GM23338 (cell line): ENCODE data around the gene C2CD3. TPM values are rescaled to one million over a fixed set of nuclear protein-coding genes. Genes with fewer than 3 reads are reported as not detected.

Experiments
- ATAC-seq: fragments of 200-7000 bp; cut with Tn5 transposase; 3 replicates; pipeline ENCODE4 v1.9.1; 2020
- DNase-seq: peaks from one replicate; pipeline ENCODE4 v3.0.0-alpha.2; 2015; ENCODE audit warnings: low spot score
- H2AFZ ChIP-seq: fragments of 200-600 bp; sonication (generic); 2 replicates; pipeline ENCODE4 v1.8.0; 2016; ENCODE audit warnings: antibody characterized with exemption, mild to moderate bottlenecking, moderate library complexity
- H3F3A ChIP-seq: fragments of 200-600 bp; sonication (generic); replicated peaks from 2 replicates; pipeline ENCODE4 v1.8.0; 2017; ENCODE audit warnings: antibody characterized with exemption, mixed run types, low read depth
- H3K27ac ChIP-seq: fragments of 200-600 bp; sonication (generic); 2 replicates; pipeline ENCODE4 v1.6.1; 2016; ENCODE audit warnings: low read depth
- H3K27me3 ChIP-seq: fragments of 200-600 bp; sonication (generic); 2 replicates; pipeline ENCODE4 v1.8.0; 2016; ENCODE audit warnings: mild to moderate bottlenecking, mixed run types, moderate library complexity; ENCODE audit not compliant: insufficient read depth
- H3K36me3 ChIP-seq: fragments of 200-600 bp; sonication (generic); 2 replicates; pipeline ENCODE4 v1.8.0; 2016; ENCODE audit warnings: mild to moderate bottlenecking; ENCODE audit not compliant: insufficient read depth
- H3K4me1 ChIP-seq: fragments of 200-600 bp; sonication (generic); 2 replicates; pipeline ENCODE4 v1.8.0; 2016; ENCODE audit warnings: mild to moderate bottlenecking, moderate library complexity; ENCODE audit not compliant: insufficient read depth
- H3K4me2 ChIP-seq: fragments of 200-600 bp; sonication (generic); 2 replicates; pipeline ENCODE4 v1.7.1; 2017; ENCODE audit warnings: mixed run types
- H3K4me3 ChIP-seq: fragments of 200-600 bp; sonication (generic); 2 replicates; pipeline ENCODE4 v1.6.1; 2016; ENCODE audit warnings: mixed run types
- H3K79me2 ChIP-seq: fragments of 200-600 bp; sonication (generic); replicated peaks from 2 replicates; pipeline ENCODE4 v1.8.0; 2017; ENCODE audit warnings: mild to moderate bottlenecking; ENCODE audit not compliant: insufficient read depth
- H3K9me2 ChIP-seq: fragments of 200-600 bp; sonication (generic); 2 replicates; pipeline ENCODE4 v1.8.0; 2017; ENCODE audit not compliant: insufficient read depth
- H4K20me1 ChIP-seq: fragments of 200-600 bp; sonication (generic); replicated peaks from 2 replicates; pipeline ENCODE4 v1.8.0; 2017; ENCODE audit warnings: mild to moderate bottlenecking; ENCODE audit not compliant: insufficient read depth
- H3K27ac Mint-ChIP-seq: 2 replicates; pipeline ENCODE4 v1.8.0; 2020; ENCODE audit warnings: inconsistent platforms, mild to moderate bottlenecking, moderate library complexity, mixed read lengths
- H3K27me3 Mint-ChIP-seq: 3 replicates; pipeline ENCODE4 v1.8.0; 2022; ENCODE audit warnings: low read depth, mild to moderate bottlenecking, moderate library complexity, mixed read lengths, inconsistent platforms; ENCODE audit not compliant: insufficient read depth, poor library complexity
- H3K36me3 Mint-ChIP-seq: 3 replicates; pipeline ENCODE4 v1.8.0; 2021; ENCODE audit warnings: low read depth, mild to moderate bottlenecking, inconsistent platforms, moderate library complexity, mixed read lengths
- H3K4me1 Mint-ChIP-seq: 3 replicates; pipeline ENCODE4 v1.8.0; 2020; ENCODE audit warnings: mild to moderate bottlenecking, inconsistent platforms, mixed read lengths
- H3K4me3 Mint-ChIP-seq: 3 replicates; pipeline ENCODE4 v1.8.0; 2021; ENCODE audit warnings: moderate library complexity, mild to moderate bottlenecking, inconsistent platforms, mixed read lengths
- H3K9me3 Mint-ChIP-seq: 3 replicates; pipeline ENCODE4 v1.8.0; 2020; ENCODE audit warnings: moderate library complexity, mild to moderate bottlenecking, inconsistent platforms, mixed read lengths
- CREB1 ChIP-seq: fragments of 250-450 bp; sonication (Bioruptor Pico); IDR thresholded peaks from 2 replicates; pipeline ENCODE4 v1.5.0; 2020; ENCODE audit warnings: low read depth, mild to moderate bottlenecking, moderate library complexity
- ETS1 ChIP-seq: IDR thresholded peaks from 2 replicates; pipeline ENCODE4 v1.6.1; 2016; ENCODE audit warnings: antibody characterized with exemption
- EZH2 ChIP-seq: fragments of 200-600 bp; sonication (generic); IDR thresholded peaks from one replicate; pipeline ENCODE4 v1.8.0; 2017; ENCODE audit warnings: antibody characterized with exemption, mild to moderate bottlenecking, low read depth; ENCODE audit not compliant: unreplicated experiment
- EZH2phosphoT487 ChIP-seq: fragments of 200-600 bp; sonication (generic); IDR thresholded peaks from one replicate; pipeline ENCODE4 v1.8.1; 2018; ENCODE audit warnings: antibody characterized with exemption; ENCODE audit not compliant: unreplicated experiment
- JUNB ChIP-seq: IDR thresholded peaks from one replicate; pipeline ENCODE4 v1.6.1; 2016; ENCODE audit warnings: antibody characterized with exemption; ENCODE audit not compliant: unreplicated experiment
- NANOG ChIP-seq: IDR thresholded peaks from 2 replicates; pipeline ENCODE4 v1.6.1; 2016; ENCODE audit warnings: antibody characterized with exemption, borderline replicate concordance
- POLR2AphosphoS5 ChIP-seq: IDR thresholded peaks from 2 replicates; pipeline ENCODE4 v1.6.1; 2016; ENCODE audit warnings: antibody characterized with exemption, low read depth
- STAT1 ChIP-seq: IDR thresholded peaks from one replicate; pipeline ENCODE4 v1.6.1; 2016; ENCODE audit warnings: antibody characterized with exemption; ENCODE audit not compliant: unreplicated experiment
- ZNF114 ChIP-seq: fragments of 250-450 bp; sonication (Bioruptor Pico); IDR thresholded peaks from 2 replicates; pipeline ENCODE4 v1.5.0; 2020; ENCODE audit warnings: mild to moderate bottlenecking, moderate library complexity
- ZNF331 ChIP-seq: fragments of 250-450 bp; sonication (Bioruptor Pico); IDR thresholded peaks from 2 replicates; pipeline ENCODE4 v1.5.0; 2020; ENCODE audit warnings: low read depth, mild to moderate bottlenecking, moderate library complexity
- polyA plus RNA-seq: library from polyadenylated mRNA; unstranded; fragments of >200 nt; fragmentation: Nextera tagmentation; extraction: Ambion mirVana; gene quantifications from 2 replicates; pipeline ENCODE4 v1.2.1, GENCODE V29; 2016
- total RNA-seq: library from RNA; depleted of rRNA; stranded (reverse); fragments of >200 nt; shearing (Covaris generic); gene quantifications from 2 replicates; pipeline ENCODE4 v1.2.3, GENCODE V29; 2014
- TF ChIP-seq, protein P1 (sequence below): fragments of 250-450 bp; sonication (Bioruptor Pico); IDR thresholded peaks from 2 replicates; pipeline ENCODE4 v1.5.0; 2020; ENCODE audit warnings: mild to moderate bottlenecking, moderate library complexity
- TF ChIP-seq, protein P2 (sequence below): IDR thresholded peaks from one replicate; pipeline ENCODE4 v1.6.1; 2018; ENCODE audit warnings: antibody characterized with exemption; ENCODE audit not compliant: unreplicated experiment
- TF ChIP-seq, protein P3 (sequence below), 2 experiments: fragments of 200-600 bp in 1 of 2; sonication (generic) in 1 of 2; conservative IDR thresholded peaks; 2 replicates each; pipeline versions ENCODE4 v1.5.1 to v1.6.1; 2016 to 2017; ENCODE audit warnings: antibody characterized with exemption in 2 of 2, low read depth in 2 of 2, mild to moderate bottlenecking in 2 of 2, moderate library complexity in 1 of 2

Gene C2CD3
- total and polyA plus RNA-seq, 2 experiments from 2014 or later, result 15.5 to 29.5 TPM

- Mint-ChIP-seq H3K27ac (no peak overlapping the region), H3K9me3 (no peaks in the 10 kb centered on the region)
Measured at GRCh38 chr11:74015919-74016684, 154.7 kb downstream of the C2CD3 start.

More at GRCh38 chr11:74015919-74016684, 154.7 kb downstream of the C2CD3 start:
- Histone ChIP-seq H3K4me1 (no peaks in the 10 kb centered on the region), H3F3A (no peaks in the 10 kb centered on the region), H3K27ac (no peak overlapping the region), H3K36me3 (no peaks in the 10 kb centered on the region), H3K9me2 (no peaks in the 10 kb centered on the region; the same call in 1 of the 2 replicates), H3K27me3 (no peaks in the 10 kb centered on the region), H4K20me1 (no peaks in the 10 kb centered on the region), H3K4me3 (no peak overlapping the region), H3K79me2 (no peaks in the 10 kb centered on the region), H2AFZ (no peak overlapping the region), H3K4me2 (no peak overlapping the region)
- no peak overlapping the region for H3K4me3 Mint-ChIP-seq
- peaks cover 1% of the 10 kb centered on the region for H3K27me3 Mint-ChIP-seq
- peaks cover 16% of the 10 kb centered on the region for H3K36me3 Mint-ChIP-seq
- ATAC-seq (no peak), DNase-seq (no peak)
- TF ChIP-seq, protein P1, sequence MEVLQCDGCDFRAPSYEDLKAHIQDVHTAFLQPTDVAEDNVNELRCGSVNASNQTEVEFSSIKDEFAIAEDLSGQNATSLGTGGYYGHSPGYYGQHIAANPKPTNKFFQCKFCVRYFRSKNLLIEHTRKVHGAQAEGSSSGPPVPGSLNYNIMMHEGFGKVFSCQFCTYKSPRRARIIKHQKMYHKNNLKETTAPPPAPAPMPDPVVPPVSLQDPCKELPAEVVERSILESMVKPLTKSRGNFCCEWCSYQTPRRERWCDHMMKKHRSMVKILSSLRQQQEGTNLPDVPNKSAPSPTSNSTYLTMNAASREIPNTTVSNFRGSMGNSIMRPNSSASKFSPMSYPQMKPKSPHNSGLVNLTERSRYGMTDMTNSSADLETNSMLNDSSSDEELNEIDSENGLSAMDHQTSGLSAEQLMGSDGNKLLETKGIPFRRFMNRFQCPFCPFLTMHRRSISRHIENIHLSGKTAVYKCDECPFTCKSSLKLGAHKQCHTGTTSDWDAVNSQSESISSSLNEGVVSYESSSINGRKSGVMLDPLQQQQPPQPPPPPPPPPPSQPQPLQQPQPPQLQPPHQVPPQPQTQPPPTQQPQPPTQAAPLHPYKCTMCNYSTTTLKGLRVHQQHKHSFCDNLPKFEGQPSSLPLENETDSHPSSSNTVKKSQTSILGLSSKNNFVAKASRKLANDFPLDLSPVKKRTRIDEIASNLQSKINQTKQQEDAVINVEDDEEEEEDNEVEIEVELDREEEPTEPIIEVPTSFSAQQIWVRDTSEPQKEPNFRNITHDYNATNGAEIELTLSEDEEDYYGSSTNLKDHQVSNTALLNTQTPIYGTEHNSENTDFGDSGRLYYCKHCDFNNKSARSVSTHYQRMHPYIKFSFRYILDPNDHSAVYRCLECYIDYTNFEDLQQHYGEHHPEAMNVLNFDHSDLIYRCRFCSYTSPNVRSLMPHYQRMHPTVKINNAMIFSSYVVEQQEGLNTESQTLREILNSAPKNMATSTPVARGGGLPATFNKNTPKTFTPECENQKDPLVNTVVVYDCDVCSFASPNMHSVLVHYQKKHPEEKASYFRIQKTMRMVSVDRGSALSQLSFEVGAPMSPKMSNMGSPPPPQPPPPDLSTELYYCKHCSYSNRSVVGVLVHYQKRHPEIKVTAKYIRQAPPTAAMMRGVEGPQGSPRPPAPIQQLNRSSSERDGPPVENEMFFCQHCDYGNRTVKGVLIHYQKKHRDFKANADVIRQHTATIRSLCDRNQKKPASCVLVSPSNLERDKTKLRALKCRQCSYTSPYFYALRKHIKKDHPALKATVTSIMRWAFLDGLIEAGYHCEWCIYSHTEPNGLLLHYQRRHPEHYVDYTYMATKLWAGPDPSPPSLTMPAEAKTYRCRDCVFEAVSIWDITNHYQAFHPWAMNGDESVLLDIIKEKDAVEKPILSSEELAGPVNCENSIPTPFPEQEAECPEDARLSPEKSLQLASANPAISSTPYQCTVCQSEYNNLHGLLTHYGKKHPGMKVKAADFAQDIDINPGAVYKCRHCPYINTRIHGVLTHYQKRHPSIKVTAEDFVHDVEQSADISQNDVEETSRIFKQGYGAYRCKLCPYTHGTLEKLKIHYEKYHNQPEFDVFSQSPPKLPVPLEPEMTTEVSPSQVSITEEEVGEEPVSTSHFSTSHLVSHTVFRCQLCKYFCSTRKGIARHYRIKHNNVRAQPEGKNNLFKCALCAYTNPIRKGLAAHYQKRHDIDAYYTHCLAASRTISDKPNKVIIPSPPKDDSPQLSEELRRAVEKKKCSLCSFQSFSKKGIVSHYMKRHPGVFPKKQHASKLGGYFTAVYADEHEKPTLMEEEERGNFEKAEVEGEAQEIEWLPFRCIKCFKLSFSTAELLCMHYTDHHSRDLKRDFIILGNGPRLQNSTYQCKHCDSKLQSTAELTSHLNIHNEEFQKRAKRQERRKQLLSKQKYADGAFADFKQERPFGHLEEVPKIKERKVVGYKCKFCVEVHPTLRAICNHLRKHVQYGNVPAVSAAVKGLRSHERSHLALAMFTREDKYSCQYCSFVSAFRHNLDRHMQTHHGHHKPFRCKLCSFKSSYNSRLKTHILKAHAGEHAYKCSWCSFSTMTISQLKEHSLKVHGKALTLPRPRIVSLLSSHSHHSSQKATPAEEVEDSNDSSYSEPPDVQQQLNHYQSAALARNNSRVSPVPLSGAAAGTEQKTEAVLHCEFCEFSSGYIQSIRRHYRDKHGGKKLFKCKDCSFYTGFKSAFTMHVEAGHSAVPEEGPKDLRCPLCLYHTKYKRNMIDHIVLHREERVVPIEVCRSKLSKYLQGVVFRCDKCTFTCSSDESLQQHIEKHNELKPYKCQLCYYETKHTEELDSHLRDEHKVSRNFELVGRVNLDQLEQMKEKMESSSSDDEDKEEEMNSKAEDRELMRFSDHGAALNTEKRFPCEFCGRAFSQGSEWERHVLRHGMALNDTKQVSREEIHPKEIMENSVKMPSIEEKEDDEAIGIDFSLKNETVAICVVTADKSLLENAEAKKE (CRISPR knock-in tag), result no peak
- TF ChIP-seq EZH2phosphoT487, result no peak
- no peak for TF ChIP-seq NANOG
- TF ChIP-seq, protein P2, sequence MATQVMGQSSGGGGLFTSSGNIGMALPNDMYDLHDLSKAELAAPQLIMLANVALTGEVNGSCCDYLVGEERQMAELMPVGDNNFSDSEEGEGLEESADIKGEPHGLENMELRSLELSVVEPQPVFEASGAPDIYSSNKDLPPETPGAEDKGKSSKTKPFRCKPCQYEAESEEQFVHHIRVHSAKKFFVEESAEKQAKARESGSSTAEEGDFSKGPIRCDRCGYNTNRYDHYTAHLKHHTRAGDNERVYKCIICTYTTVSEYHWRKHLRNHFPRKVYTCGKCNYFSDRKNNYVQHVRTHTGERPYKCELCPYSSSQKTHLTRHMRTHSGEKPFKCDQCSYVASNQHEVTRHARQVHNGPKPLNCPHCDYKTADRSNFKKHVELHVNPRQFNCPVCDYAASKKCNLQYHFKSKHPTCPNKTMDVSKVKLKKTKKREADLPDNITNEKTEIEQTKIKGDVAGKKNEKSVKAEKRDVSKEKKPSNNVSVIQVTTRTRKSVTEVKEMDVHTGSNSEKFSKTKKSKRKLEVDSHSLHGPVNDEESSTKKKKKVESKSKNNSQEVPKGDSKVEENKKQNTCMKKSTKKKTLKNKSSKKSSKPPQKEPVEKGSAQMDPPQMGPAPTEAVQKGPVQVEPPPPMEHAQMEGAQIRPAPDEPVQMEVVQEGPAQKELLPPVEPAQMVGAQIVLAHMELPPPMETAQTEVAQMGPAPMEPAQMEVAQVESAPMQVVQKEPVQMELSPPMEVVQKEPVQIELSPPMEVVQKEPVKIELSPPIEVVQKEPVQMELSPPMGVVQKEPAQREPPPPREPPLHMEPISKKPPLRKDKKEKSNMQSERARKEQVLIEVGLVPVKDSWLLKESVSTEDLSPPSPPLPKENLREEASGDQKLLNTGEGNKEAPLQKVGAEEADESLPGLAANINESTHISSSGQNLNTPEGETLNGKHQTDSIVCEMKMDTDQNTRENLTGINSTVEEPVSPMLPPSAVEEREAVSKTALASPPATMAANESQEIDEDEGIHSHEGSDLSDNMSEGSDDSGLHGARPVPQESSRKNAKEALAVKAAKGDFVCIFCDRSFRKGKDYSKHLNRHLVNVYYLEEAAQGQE, result no peak
- no peak for TF ChIP-seq ETS1
- TF ChIP-seq JUNB, result no peak
- TF ChIP-seq CREB1 (CRISPR knock-in tag), result no peak
- TF ChIP-seq STAT1, result no peak
- TF ChIP-seq ZNF331 (CRISPR knock-in tag), result no peak
- TF ChIP-seq EZH2, result no peak
- no peak for TF ChIP-seq POLR2AphosphoS5
- TF ChIP-seq, protein P3, sequence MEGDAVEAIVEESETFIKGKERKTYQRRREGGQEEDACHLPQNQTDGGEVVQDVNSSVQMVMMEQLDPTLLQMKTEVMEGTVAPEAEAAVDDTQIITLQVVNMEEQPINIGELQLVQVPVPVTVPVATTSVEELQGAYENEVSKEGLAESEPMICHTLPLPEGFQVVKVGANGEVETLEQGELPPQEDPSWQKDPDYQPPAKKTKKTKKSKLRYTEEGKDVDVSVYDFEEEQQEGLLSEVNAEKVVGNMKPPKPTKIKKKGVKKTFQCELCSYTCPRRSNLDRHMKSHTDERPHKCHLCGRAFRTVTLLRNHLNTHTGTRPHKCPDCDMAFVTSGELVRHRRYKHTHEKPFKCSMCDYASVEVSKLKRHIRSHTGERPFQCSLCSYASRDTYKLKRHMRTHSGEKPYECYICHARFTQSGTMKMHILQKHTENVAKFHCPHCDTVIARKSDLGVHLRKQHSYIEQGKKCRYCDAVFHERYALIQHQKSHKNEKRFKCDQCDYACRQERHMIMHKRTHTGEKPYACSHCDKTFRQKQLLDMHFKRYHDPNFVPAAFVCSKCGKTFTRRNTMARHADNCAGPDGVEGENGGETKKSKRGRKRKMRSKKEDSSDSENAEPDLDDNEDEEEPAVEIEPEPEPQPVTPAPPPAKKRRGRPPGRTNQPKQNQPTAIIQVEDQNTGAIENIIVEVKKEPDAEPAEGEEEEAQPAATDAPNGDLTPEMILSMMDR (conservative IDR thresholded peaks at IDR 0.05; ENCODE audit: low read depth in 2 of 2), result no peak
- no peak for TF ChIP-seq ZNF114
- H3K4me1 Mint-ChIP-seq, result no peaks in the 10 kb centered on the region
